Measurements from ENCODE around the gene ARHGAP31. TPM values are rescaled to one million over a fixed set of nuclear protein-coding genes. Genes with fewer than 3 reads are reported as not detected.

Gene ARHGAP31
- polyA plus RNA-seq, 1 donor from 2014 or later = not detected

DNA sequence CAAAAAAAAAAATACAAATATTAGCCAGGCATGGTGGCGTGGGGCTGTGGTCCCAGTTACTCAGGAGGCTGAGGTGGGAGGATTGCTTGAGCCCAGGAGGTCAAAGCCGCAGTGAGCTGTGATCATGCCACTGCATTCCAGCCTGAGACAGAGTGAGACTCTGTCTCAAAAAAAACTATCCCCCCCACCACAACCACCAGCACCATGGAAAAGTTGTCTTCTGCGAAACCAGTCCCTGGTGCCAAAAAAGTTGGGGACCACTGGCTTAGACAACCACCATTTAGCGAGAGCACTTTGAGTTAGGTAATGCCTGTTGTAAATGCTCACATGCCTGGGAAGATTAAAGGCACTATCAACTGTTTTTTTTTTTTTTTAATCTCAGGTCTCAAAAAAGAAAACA is 15.4 kb downstream of the ARHGAP31 start:
- H3K27me3 ChIP-seq (ENCODE audit: insufficient read depth, low read depth, low read length) = no peaks in the 10 kb centered on the region
- no peak overlapping the region for H3K9ac ChIP-seq (ENCODE audit: low read length)
- H2AFZ ChIP-seq (ENCODE audit: low read depth, low read length) = no peak overlapping the region
- H3F3A ChIP-seq (ENCODE audit: insufficient read depth, low read length, poor library complexity, severe bottlenecking) = no peaks in the 10 kb centered on the region
- H3K4me3 ChIP-seq (ENCODE audit: low read length) = no peak overlapping the region
- H3K36me3 ChIP-seq (ENCODE audit: insufficient read depth, low read length) = no peaks in the 10 kb centered on the region
- no peaks in the 10 kb centered on the region for H3K9me2 ChIP-seq (ENCODE audit: insufficient read depth, low read length)
- H3K27ac ChIP-seq (ENCODE audit: low read length) = no peak overlapping the region
- H3K79me2 ChIP-seq (replicated peaks; ENCODE audit: insufficient read depth, low read length) = no peaks in the 10 kb centered on the region
- no peak overlapping the region for H3K4me2 ChIP-seq (ENCODE audit: low read length)
- H4K20me1 ChIP-seq (ENCODE audit: insufficient read depth) = no peaks in the 10 kb centered on the region
- H3K9me3 ChIP-seq (ENCODE audit: low read length) = no peaks in the 10 kb centered on the region
- TF ChIP-seq RAD21 (conservative IDR thresholded peaks at IDR 0.05) = no peak
- TF ChIP-seq EZH2 (IDR thresholded peaks at IDR 0.05; ENCODE audit: borderline replicate concordance, insufficient read depth, low read length, poor library complexity, severe bottlenecking) = no peak
- TF ChIP-seq MXI1 (conservative IDR thresholded peaks at IDR 0.05; ENCODE audit: poor library complexity, severe bottlenecking) = no peak
- no peak for TF ChIP-seq EP300 (conservative IDR thresholded peaks at IDR 0.05; ENCODE audit: poor library complexity, severe bottlenecking)
- TF ChIP-seq, protein P1, sequence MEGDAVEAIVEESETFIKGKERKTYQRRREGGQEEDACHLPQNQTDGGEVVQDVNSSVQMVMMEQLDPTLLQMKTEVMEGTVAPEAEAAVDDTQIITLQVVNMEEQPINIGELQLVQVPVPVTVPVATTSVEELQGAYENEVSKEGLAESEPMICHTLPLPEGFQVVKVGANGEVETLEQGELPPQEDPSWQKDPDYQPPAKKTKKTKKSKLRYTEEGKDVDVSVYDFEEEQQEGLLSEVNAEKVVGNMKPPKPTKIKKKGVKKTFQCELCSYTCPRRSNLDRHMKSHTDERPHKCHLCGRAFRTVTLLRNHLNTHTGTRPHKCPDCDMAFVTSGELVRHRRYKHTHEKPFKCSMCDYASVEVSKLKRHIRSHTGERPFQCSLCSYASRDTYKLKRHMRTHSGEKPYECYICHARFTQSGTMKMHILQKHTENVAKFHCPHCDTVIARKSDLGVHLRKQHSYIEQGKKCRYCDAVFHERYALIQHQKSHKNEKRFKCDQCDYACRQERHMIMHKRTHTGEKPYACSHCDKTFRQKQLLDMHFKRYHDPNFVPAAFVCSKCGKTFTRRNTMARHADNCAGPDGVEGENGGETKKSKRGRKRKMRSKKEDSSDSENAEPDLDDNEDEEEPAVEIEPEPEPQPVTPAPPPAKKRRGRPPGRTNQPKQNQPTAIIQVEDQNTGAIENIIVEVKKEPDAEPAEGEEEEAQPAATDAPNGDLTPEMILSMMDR (IDR thresholded peaks at IDR 0.05; ENCODE audit: poor library complexity, severe bottlenecking) = no peak
- no peak for TF ChIP-seq POLR2AphosphoS5 (IDR thresholded peaks at IDR 0.05)

DNA sequence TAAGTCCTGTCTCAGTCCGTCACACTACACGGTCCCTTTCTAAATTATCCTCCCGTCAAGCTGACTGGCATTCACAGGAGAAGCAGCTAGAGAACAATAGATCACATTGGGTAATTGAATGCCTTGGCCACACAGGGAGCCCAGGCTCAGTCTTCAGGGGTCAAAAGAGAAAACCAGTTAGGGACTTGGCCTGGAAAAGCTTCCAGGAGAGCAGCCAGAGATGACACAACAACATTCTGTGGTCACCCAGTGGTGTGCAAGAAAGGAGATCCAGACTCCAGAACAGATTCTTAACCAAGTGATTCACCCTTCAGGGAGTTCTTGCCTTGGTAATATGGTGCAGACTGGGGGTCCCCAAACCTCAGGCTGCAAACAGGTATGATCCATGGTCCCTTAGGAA is 15.9 kb downstream of the ARHGAP31 start:
- no peaks in the 10 kb centered on the region for H4K20me1 ChIP-seq (ENCODE audit: insufficient read depth)
- H3K79me2 ChIP-seq (replicated peaks; ENCODE audit: insufficient read depth, low read length) = no peaks in the 10 kb centered on the region
- no peak overlapping the region for H3K4me2 ChIP-seq (ENCODE audit: low read length)
- H2AFZ ChIP-seq (ENCODE audit: low read depth, low read length) = no peak overlapping the region
- no peak overlapping the region for H3K4me3 ChIP-seq (ENCODE audit: low read length)
- no peak overlapping the region for H3K9ac ChIP-seq (ENCODE audit: low read length)
- no peaks in the 10 kb centered on the region for H3K27me3 ChIP-seq (ENCODE audit: insufficient read depth, low read depth, low read length)
- no peak for TF ChIP-seq EP300 (conservative IDR thresholded peaks at IDR 0.05; ENCODE audit: poor library complexity, severe bottlenecking)
- TF ChIP-seq, protein P2, sequence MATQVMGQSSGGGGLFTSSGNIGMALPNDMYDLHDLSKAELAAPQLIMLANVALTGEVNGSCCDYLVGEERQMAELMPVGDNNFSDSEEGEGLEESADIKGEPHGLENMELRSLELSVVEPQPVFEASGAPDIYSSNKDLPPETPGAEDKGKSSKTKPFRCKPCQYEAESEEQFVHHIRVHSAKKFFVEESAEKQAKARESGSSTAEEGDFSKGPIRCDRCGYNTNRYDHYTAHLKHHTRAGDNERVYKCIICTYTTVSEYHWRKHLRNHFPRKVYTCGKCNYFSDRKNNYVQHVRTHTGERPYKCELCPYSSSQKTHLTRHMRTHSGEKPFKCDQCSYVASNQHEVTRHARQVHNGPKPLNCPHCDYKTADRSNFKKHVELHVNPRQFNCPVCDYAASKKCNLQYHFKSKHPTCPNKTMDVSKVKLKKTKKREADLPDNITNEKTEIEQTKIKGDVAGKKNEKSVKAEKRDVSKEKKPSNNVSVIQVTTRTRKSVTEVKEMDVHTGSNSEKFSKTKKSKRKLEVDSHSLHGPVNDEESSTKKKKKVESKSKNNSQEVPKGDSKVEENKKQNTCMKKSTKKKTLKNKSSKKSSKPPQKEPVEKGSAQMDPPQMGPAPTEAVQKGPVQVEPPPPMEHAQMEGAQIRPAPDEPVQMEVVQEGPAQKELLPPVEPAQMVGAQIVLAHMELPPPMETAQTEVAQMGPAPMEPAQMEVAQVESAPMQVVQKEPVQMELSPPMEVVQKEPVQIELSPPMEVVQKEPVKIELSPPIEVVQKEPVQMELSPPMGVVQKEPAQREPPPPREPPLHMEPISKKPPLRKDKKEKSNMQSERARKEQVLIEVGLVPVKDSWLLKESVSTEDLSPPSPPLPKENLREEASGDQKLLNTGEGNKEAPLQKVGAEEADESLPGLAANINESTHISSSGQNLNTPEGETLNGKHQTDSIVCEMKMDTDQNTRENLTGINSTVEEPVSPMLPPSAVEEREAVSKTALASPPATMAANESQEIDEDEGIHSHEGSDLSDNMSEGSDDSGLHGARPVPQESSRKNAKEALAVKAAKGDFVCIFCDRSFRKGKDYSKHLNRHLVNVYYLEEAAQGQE (IDR thresholded peaks at IDR 0.05; ENCODE audit: borderline replicate concordance) = no peak
- TF ChIP-seq EZH2 (IDR thresholded peaks at IDR 0.05; ENCODE audit: borderline replicate concordance, insufficient read depth, low read length, poor library complexity, severe bottlenecking) = no peak
- TF ChIP-seq POLR2AphosphoS5 (IDR thresholded peaks at IDR 0.05) = no peak
- TF ChIP-seq SMC3 (conservative IDR thresholded peaks at IDR 0.05; ENCODE audit: poor library complexity) = no peak
- TF ChIP-seq RAD21 (conservative IDR thresholded peaks at IDR 0.05) = no peak
- no peak for TF ChIP-seq MXI1 (conservative IDR thresholded peaks at IDR 0.05; ENCODE audit: poor library complexity, severe bottlenecking)
- TF ChIP-seq, protein P1 (IDR thresholded peaks at IDR 0.05; ENCODE audit: poor library complexity, severe bottlenecking) = no peak
- TF ChIP-seq TAF1 (IDR thresholded peaks at IDR 0.05; ENCODE audit: low read depth) = no peak
- no peaks in the 10 kb centered on the region for H3K9me2 ChIP-seq (ENCODE audit: insufficient read depth, low read length)
- H3K9me3 ChIP-seq (ENCODE audit: low read length) = no peaks in the 10 kb centered on the region
- H3F3A ChIP-seq (ENCODE audit: insufficient read depth, low read length, poor library complexity, severe bottlenecking) = no peaks in the 10 kb centered on the region
- no peaks in the 10 kb centered on the region for H3K36me3 ChIP-seq (ENCODE audit: insufficient read depth, low read length)
- no peak overlapping the region for H3K27ac ChIP-seq (ENCODE audit: low read length)

All from neural cell (in vitro differentiated cells).